Germinal center (tissue), 1 donor: Measurements from ENCODE around the gene THNSL1.
A peak's percentile ranks its signal among the peaks of the same experiment; 100 is the strongest.
"Not testable (repeated sequence)": the region's sequence is repeated elsewhere in the genome, so short reads cannot be mapped to it uniquely, and the experiment has no call there.

Experiments used
- DNase-seq: peaks from one replicate; pipeline ENCODE4 v3.0.0; 2012; ENCODE audit warnings: mixed read lengths, low spot score

The THNSL1 gene

DNA sequence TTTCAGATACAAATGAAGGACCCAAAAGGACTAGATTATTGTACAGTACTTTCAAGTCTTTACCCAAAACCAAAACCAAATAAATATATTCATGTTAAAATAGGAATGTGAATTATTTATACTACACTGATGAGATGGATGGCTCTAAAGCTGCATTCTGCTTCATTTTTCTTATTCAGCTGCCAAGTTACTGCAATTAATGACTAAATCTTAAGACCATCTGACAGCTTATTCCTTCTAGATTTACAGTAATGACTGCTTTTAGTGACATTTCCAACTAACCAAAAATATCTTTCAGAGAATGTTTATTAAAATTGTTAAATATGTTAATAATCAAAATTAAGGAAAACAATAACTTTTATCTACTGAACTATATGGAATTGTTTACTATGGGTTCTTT is 21.3 kb upstream of the THNSL1 start:
- no peak for DNase-seq

DNA sequence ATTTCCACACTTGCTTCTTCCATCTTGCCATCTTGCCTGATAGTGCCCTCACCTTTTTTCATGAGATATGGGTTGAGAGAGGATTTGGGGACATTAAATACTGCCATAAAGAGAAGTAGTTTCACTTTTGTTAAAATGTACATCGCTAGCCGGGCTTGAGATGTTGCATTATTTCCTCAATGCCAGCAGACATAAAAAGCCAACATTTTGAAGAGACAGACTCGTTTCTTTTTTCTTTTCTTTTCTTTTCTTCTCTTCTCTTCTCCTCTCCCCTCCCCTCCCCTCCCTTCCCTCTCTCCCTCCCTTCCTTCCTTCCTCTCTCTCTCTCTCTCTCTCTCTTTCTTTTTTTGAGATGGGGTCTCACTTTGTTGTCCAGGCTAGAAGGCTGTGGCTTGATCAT is 18.4 kb upstream of the THNSL1 start:
- no peak for DNase-seq

DNA sequence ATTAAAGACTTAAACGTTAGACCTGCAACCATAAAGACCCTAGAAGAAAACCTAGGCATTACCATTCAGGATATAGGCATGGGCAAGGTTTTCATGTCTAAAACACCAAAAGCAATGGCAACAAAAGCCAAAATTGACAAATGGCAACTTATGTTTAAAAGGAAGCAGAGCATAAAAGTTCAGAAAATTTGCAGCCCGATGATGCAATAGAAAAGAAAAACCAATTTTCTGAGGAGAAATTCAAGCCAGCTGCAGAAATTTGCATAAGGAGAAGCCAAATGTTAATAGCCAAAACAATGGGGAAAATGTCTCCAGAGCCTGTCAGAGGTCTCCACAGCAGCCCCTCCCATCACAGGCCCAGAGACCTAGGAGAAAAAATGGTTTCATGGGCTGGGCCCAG is 4.8 kb upstream of the THNSL1 start:
- DNase-seq: not testable (repeated sequence)

DNA sequence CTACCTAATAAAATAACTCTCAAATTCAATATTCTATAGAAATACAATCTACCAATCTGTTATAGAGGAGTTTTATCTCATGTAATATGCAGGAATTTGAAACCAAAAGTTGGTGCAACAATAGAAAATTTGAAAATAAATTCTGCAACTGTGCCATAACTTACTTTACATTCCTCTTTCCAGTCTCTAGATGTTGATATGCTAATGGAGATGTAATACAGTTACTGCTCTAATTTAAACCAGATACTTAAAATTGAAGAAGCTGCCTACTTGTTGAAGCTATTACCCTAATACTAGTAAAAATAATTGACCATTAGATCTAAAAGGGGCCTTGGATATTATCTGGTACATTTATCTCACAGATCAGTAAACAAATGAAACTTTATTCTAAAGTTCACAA is 1.8 kb upstream of the THNSL1 start:
- DNase-seq: no peak

DNA sequence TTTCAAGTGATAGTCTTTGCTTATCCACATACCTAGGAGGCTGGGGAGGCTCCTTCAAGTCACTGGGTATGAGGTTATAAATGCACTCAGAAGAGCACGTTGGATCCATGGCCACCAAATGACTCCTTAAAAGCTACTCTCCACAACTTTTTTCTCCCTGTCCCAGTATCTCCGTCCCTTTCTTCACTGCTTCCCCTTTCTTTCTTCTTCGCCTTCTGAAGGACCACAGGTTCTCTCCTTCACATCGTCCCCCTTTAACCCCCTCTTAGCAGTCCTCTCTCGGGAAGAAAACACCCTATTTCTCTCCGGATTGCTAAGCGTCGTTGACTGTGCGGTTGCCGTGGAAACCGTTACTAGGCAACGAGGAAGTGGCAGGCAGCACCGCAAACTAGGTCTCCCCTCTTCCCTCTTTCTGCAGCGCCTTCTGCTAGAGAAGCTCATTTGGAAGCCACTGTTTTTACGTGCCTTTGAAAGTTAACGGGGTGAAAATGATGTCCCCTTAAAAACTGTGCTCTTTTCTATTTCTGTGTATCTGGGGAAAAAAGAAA is 510 bp upstream of the THNSL1 start, which contains the start of gene ENKUR:
TSS of gene ENKUR (minus strand) at position 331 of the 548 bp plus-strand sequence. CDS start at position 109, 222 bp downstream.
- DNase-seq: peak; percentile 81

DNA sequence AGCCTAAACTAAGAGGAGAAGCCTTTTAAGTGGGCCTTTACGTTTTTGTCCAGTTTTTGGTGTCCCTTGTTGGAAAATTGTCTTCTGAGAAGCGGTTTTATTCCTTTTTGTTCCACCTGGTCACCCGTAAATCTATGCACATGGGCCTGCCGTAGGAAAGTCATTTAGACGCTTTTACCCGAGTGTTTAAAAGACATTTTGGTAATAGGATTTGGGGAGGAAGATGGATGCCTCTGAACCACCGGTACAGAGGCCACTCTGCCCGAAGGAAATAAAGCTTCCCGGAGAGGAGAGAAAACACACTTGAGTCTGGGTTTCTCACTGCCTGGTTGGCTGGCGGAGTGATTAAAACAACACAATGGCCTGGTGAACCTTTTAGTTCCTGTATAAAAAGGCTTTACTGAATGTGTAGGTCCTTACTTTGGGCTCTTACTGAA is 760 bp downstream of the THNSL1 start:
- DNase-seq: peak; percentile 4

DNA sequence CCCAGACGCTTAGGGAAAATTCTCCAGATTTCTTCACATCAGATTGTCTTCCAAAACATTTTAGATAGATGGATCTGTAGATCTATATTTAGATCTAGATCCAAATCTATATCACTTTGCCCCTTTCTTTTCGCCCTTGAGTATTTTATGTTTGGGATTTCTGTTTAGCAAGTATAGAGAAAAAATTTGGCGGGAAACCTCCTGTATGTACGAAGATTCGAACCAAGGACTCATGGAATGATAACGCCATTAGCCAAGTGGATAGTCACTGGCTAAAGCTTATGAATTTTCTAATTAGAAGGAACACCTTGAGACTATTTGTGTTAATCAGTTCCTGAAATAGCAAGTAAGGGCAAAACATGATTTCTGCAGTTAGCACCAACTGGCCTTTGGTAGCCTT is 1.2 kb downstream of the THNSL1 start:
- no peak for DNase-seq

DNA sequence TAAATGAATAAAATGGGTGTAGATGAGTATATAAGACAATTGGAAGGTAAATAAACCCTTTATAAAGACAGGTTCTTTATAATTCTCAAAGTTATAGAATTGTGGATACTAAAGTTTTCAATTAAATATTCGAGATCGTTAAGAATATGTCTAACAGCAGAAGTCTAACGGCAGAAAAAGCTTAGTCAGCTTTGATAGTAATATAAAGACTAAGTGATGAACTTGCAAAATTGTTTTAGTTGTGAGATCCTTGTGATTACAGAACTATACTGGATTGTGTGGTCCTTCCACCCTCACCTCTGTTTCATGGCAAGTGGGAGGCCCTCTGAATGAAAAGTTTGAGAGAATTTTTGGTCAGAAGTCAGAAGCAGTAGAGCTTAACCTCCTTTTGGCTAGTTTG is 2.3 kb downstream of the THNSL1 start:
- DNase-seq: no peak

DNA sequence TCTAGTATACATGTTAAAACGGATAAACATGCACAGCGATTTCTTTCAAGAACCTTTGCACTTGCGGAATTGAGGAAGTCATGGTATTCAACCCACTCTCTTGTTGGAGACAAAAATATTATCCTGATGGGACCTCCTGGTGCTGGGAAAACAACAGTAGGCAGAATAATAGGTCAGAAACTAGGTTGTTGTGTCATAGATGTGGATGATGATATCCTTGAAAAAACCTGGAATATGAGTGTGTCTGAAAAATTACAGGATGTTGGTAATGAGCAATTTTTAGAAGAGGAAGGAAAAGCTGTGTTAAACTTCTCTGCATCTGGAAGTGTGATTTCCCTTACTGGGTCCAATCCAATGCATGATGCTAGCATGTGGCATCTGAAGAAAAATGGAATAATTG is 6.9 kb downstream of the THNSL1 start:
- DNase-seq: no peak

DNA sequence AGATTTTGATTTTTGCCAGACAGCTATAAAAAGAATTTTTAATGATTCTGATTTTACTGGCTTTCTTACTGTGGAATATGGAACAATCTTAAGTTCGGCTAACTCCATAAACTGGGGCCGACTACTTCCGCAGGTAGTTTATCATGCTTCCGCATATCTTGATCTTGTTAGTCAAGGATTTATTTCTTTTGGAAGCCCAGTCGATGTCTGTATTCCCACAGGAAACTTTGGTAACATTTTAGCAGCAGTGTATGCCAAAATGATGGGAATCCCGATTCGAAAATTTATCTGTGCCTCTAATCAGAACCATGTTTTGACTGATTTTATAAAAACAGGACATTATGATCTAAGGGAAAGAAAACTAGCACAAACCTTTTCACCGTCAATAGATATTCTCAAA is 8.1 kb downstream of the THNSL1 start:
- no peak for DNase-seq

DNA sequence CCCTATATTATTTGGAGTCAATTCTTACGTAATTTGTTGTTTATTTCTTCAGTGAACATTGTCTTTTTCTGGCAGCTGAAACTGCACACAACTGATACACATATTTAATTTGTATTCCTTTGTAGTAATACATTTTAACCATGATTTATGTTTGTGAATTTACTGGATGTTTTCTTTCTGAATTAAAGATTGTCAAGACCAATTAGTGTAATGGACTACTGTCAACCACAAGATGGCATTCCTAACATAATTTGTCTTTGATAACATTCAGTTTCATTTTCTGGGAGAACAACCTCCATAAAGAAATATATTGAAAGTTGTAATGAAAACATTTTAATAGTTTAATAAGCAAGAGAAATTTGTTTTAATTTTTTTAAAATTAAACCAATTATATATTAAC is 10.1 kb downstream of the THNSL1 start:
- no peak for DNase-seq

DNA sequence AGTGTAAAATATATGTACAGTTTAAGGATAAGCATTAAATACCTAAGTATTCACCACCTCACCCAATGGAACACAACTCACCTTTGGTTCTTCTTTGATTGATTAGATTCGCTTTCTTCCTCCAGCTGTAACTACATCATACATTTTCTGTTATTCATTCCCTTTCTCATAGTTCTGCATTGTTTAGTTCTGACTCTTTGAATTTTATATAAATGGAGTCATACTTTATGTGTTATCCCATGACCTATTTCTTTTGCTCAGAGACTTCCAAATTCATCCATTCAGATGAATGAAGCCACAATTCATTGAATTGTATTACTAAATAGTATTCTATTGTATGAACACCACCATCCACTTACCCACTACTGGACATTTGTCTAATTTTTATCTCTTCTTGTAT is 12.3 kb downstream of the THNSL1 start:
- no peak for DNase-seq

DNA sequence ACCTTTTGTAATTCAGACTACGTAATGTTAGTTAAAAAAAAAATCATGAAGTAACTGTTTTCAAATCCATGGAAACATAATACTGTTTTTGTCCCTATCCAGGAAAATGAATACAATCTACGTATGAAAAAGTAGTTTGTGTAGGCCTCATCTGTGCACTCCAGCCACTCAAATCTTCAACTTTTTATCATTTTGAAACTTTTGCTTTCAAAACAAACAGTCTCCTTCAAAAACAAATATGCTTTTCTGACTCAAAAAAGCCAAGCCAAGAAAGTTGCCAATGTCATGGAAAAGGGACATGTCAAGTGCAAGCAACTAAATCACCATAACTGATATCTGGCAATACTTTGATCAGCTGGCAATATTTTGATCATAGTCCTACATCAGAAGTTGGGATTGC is 13.1 kb downstream of the THNSL1 start:
- DNase-seq: no peak

DNA sequence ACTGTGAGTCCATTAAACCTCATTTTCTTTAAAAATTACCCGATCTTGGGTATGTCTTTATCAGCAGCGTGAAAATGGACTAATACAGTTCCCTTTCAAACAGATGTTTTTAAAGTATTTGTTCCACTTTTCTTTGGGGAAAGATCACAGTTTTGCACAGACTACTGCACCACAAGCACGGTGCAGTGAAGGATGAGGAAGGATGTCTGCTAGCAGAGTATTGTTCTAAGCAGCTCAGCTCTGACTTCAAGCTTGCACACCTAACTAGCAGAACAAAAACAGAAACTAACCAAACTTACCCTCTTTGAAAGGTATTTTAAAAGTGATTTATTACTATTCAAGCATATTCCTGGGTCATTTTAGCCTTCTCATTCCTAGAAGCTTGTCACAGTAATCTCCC is 20.0 kb downstream of the THNSL1 start:
- no peak for DNase-seq

DNA sequence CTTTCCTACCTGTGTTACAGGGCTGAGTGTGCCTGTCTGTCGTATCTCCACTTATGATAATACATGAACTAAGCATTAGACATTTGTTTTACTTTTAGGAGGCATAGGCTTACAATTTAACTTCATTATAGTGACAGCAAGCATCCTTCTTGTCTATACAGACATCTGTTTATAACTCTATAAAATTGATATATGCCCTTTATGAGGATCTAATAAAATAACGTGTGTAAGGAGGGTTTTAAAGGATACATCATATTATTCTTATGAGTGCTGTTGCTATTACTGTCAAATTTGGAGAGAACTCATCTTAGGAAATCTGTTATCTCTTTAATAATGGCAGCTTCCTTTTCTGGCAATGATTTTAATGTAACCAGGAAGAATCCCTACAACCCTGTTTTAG is 21.9 kb downstream of the THNSL1 start:
- no peak for DNase-seq

DNA sequence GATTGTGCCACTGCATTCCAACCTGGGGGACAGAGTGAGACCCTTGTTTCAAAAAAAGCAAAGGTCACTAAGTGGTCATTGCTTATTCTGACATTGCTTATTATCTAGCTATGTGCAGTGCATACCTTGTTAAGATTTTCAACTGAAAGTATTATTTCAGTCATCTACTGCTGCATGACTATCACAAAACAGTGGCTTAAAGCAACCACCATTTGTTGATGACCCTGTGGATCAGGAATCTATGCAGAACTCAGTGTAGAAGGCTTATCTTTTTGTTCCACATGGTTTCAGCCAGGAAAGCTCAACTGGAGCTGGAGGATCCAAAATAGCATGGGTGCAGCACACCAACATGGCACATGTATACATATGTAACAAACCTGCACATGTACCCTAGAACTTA is 23.1 kb downstream of the THNSL1 start:
- no peak for DNase-seq

DNA sequence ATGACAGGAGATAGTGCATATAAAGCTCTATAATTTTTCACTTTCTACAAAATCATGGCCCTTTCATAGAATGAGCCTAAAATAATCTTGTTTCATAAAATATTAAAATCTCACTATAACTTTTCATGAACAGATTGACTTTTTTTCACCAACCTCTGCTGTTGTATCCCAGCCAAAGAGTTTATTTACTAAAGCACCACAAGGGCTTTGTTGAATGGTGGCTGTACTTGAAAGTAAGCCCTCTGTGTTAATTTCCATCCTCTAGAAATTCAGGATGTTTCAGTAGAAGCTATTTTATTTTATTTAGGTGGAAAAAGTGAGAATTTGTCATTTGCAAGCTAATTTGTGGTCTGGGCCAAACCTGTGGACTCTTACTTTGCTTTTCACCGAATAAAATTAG is 30.2 kb downstream of the THNSL1 start:
- no peak for DNase-seq

DNA sequence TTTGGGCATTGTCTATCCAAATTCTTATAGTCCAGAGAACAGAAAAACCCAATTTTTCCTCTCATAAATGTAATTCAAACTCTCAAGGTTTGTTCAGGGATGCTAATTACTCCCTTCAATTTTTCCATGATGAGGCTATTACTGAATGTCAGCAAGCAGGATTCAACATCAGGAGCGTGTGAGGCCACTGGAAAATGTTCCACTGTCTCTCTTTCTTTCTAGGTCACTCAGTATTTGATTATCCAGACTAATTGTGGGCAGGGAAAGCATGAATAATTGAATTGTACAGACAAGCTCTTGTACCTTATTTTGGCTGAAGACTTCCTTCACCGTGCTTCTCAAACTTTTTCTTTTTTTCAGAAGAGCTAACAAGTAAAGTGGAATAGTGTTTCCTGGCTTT is 30.7 kb downstream of the THNSL1 start:
- no peak for DNase-seq

DNA sequence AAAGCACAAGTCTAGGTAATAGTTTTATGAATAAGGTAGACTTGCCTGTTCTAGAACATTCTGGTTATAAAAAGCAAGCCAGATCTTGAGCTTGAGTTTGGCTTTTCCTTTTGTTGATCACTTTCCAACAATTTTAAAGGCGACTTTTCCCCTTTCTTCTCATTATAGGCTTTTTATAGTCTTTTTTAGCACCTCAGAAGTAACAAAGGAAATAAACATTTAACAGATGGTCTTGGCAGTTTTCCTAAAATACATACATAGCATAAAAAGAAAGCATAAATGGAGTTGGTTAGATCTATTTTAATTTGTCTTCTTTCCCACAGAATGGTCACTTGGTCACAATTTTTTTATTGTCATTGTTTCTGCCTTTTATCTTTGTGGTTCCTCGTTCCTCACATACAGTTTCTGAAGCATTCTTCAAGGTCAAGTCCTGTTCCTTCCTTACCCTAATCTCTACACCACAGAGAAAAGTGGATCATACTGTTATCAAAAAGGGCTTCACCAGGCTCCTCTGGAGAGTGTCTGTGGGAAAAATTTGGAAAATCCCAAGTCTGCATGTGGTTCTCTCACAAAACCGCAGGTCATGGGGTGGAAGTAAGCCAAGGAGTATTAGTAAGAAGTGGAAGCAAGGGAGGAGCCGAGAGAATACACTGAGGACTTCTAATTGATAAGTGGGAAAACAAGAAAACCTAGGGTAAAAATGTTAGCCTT is 31.3 kb downstream of the THNSL1 start:
- no peak for DNase-seq

DNA sequence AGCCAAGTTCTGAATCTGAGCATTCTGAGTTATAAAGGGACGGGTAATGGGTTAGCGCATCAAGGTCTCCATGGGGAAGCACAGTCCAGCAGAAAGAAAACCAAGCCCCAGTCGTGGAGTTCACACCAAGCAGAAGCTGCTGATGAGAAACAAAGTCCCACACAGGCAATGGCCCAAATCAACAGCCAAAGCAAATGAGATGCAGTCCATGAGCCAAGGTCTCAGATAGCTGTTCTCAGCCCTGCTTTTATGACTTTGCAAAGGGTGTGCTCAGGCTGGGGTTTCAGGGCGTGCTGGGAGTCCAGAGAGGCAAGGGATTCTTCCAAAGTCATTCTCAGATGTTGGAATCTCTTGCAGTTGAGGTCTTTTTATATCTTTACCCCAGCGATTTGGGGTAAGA is 32.0 kb downstream of the THNSL1 start:
- DNase-seq: no peak

DNA sequence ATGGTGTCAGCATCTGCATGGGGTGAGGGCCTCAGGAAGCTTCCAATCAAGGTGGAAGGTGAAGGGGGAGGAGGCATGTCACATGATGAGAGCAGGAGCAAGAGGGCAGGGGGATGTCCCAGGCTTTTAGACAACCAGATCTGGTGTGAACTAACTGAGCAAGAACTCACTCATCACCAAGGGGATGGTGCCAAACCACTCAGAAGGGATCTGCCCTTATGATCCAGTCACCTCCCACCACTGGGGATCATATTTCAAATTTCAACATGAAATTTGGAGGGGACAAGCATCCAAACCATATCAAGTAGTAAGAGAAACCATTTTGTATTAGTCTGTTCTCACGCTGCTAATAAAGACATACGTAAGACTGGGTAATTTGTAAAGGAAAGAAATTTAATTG is 33.6 kb downstream of the THNSL1 start:
- no peak for DNase-seq

DNA sequence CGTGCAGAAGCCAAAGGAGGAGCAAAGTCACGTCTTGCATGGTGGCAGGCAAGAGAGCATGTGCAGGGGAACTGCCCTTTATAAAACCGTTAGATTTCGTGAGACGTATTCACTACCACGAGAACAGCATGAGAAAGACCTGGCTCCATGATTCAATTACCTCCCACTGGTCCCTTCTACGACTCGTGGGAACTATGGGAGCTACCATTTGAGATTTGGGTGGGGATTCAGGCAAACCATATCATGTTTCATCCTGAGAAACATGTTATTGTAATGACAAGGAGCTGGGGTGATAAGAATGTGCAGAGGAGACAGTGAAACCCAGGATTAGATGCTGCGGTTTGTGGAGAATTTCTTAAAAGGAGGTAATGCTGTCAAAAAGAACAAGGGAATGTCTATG is 34.0 kb downstream of the THNSL1 start:
- DNase-seq: no peak

DNA sequence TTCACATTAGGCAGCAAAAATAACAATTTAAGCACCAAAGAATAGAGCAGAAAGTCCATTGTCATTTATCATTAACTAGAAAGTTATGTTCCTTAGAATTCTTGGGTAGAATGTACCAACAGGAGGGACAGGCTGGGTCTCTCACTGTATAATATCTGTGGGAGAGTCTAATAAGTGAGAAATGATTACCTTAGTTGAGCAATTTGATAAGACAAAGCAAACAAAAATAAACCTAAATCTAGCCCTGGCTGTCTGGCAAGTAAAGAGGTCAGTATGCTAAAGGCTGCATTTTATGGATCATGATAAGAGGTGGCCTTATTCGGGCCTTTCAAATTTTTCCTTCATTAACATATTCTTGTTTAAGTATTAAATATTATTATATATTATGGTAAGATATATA is 35.6 kb downstream of the THNSL1 start:
- DNase-seq: no peak

DNA sequence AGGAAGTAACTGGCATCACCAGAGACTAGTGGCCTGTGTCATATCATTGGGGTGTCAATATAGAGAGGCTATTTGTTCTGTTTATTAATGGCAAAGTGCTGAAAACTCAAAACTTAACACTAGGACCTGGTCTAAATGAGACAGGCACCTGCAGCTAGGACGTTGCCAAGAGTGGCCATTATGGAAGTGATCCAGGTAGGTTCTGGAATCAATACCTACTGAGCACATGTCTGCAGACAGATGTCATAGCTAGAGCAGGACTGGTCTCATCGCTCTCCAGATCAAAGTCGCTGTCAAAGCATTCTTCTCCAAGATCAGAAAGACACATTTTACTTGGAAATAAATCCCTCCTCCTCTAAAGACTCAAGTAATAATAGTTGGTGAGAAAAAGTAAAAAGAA is 40.3 kb downstream of the THNSL1 start:
- DNase-seq: no peak
